Mucosa of descending colon (tissue), 3 donors: ENCODE results near the gene DCAF4. TPM values are rescaled to one million over a fixed set of nuclear protein-coding genes. Genes with fewer than 3 reads are reported as not detected.

ENCODE experiments used
- ATAC-seq: fragments of 200-7000 bp; cut with Tn5 transposase; one replicate; pipeline ENCODE4 v1.9.1; 2020; ENCODE audit warnings: mild to moderate bottlenecking, moderate library complexity
- DNase-seq, 3 donors: peaks; one replicate each; pipeline ENCODE4 v3.0.0-alpha.2; 2020
- H3K36me3 ChIP-seq: fragments of 200-600 bp; one replicate; pipeline ENCODE4 v1.8.0; 2021; ENCODE audit warnings: low read depth, mild to moderate bottlenecking
- H3K4me1 ChIP-seq: fragments of 200-600 bp; one replicate; pipeline ENCODE4 v1.8.0; 2021; ENCODE audit warnings: low read depth, mild to moderate bottlenecking
- H3K4me3 ChIP-seq: fragments of 200-600 bp; one replicate; pipeline ENCODE4 v1.8.0; 2021; ENCODE audit warnings: mild to moderate bottlenecking
- H3K9me3 ChIP-seq: fragments of 200-600 bp; one replicate; pipeline ENCODE4 v1.8.0; 2021; ENCODE audit warnings: mild to moderate bottlenecking
- CTCF ChIP-seq: fragments of 200-600 bp; IDR thresholded peaks from one replicate; pipeline ENCODE4 v1.8.0; 2022; ENCODE audit warnings: antibody characterized with exemption, mild to moderate bottlenecking
- intact Hi-C, 2 donors: fragments of 100-400 bp; cut with DNase I in 1 of 2; cut with micrococcal nuclease in 1 of 2; formaldehyde crosslinking; loops; one replicate each; pipeline versions ENCODE4 v1.11.0 to v1.11.1; 2022; cut with DNase I, micrococcal nuclease
- total RNA-seq, 3 donors: library from RNA; stranded (reverse); fragmentation: NEBNext Ultra II Directional in 2 of 3; extraction: Animal tissue kit (Norgen Biotek cat#: 25700) in 2 of 3; gene quantifications; one replicate each; pipeline versions ENCODE4 v1.2.1 to v1.2.4, GENCODE V29; 2021 to 2023
- donor health status: DM: no; HTN: no; CAD: no; lungs with moderate emphysema.
- donor health status: DM: no; HTN: no; CAD: no.
- donor health status: DM: no; HTN: yes; CAD: no.

The DCAF4 gene
- total RNA-seq, 3 donors from 2014 or later, result 13.9 to 27.0 (median 15.7) TPM

- TF ChIP-seq CTCF, result no peak
- H3K4me3 ChIP-seq, result no peak overlapping the region
- no peaks in the 10 kb centered on the region for H3K4me1 ChIP-seq
- DNase-seq (no peak), ATAC-seq (peak; percentile 10)
- H3K9me3 ChIP-seq, result no peaks in the 10 kb centered on the region
- no peaks in the 10 kb centered on the region for H3K36me3 ChIP-seq
- intact Hi-C loops, result no loop called here
Observed at GRCh38 chr14:73007835-73008234, 81.6 kb downstream of the DCAF4 start.

GRCh38 chr14:73008501-73008900 is 82.2 kb downstream of the DCAF4 start:
- Histone ChIP-seq H3K36me3 (no peaks in the 10 kb centered on the region), H3K4me3 (no peak overlapping the region), H3K4me1 (no peaks in the 10 kb centered on the region), H3K9me3 (no peaks in the 10 kb centered on the region)
- no peak for TF ChIP-seq CTCF
- ATAC-seq (no peak), DNase-seq (no peak)
- intact Hi-C loops, result no loop called here

Other genes starting within 250 kb of the DCAF4 start
- gene DPF3, start 32.4 kb upstream of the DCAF4 start, total RNA-seq, result 10 to 100 TPM in 2 of 3 donors, 1 to 10 TPM in 1; 9.3 to 21.9 (median 10.9) TPM
- gene ZFYVE1, start 100.6 kb downstream of the DCAF4 start, total RNA-seq, result 10 to 100 TPM; 15.5 to 26.0 (median 19.9) TPM
- 10 to 100 TPM; 66.0 to 68.7 (median 66.2) TPM for gene RBM25, start 132.1 kb downstream of the DCAF4 start, total RNA-seq
- 100 to 1,000 TPM in 1 of 3 donors, 10 to 100 TPM in 2; 93.8 to 147 (median 100.0) TPM for gene PSEN1, start 210.0 kb downstream of the DCAF4 start, total RNA-seq